Mesothelial cell of epicardium (in vitro differentiated cells): ENCODE results near the gene PDZRN3. TPM values are rescaled to one million over a fixed set of nuclear protein-coding genes. Genes with fewer than 3 reads are reported as not detected.
A peak's percentile ranks its signal among the peaks of the same experiment; 100 is the strongest.

ENCODE experiments used
- DNase-seq, 2 experiments: peaks; one replicate each; pipeline ENCODE4 v3.0.0; 2021; ENCODE audit warnings: low spot score in 2 of 2; ENCODE audit not compliant: unreplicated experiment in 2 of 2
- H3K27ac Mint-ChIP-seq: 2 replicates; pipeline ENCODE4 v1.8.0; 2021; ENCODE audit warnings: mixed read lengths
- H3K27me3 Mint-ChIP-seq: 2 replicates; pipeline ENCODE4 v1.8.0; 2021; ENCODE audit warnings: low read depth, mixed read lengths
- H3K36me3 Mint-ChIP-seq: 2 replicates; pipeline ENCODE4 v1.8.0; 2021; ENCODE audit warnings: mixed read lengths
- H3K4me1 Mint-ChIP-seq: 2 replicates; pipeline ENCODE4 v1.8.0; 2021; ENCODE audit warnings: mixed read lengths
- H3K4me3 Mint-ChIP-seq: 2 replicates; pipeline ENCODE4 v1.8.0; 2021; ENCODE audit warnings: mild to moderate bottlenecking, moderate library complexity, mixed read lengths
- H3K9me3 Mint-ChIP-seq: 2 replicates; pipeline ENCODE4 v1.8.0; 2021; ENCODE audit warnings: mixed read lengths
- total RNA-seq: library from RNA; stranded (reverse); gene quantifications from 3 replicates; pipeline ENCODE4 v1.2.1, GENCODE V29; 2021
- TF ChIP-seq, protein P1 (sequence below): fragments of 200-600 bp; sonication (generic); IDR thresholded peaks from one replicate; pipeline ENCODE4 v1.5.0; 2021; ENCODE audit warnings: antibody characterized with exemption; ENCODE audit not compliant: unreplicated experiment

Gene PDZRN3
- total RNA-seq, 1 donor from 2014 or later = 48.4 TPM

DNA sequence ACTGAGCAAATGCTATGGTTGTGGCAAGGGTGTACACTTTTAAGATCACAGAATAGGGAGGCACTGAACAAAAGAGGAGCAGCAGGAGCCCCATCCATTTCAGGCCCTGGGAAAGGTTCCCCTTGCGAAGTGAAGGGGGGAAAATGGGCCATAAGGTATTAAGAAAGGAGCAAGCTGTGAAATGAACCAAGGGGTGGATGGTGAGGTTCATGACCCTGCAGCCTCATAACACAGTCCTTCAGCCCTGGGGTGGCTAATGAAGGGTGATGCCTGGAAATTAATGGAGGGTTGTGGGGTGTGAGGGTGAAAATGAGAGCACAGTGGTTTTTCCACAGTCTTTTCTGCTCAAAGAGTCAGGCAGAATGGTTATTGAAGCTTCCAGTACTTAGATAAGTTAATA is 150.1 kb downstream of the PDZRN3 start:
- peaks cover 12% of the 10 kb centered on the region for H3K36me3 Mint-ChIP-seq
- DNase-seq = no peak
- H3K27ac Mint-ChIP-seq = no peak overlapping the region
- peaks cover 7% of the 10 kb centered on the region for H3K9me3 Mint-ChIP-seq
- no peaks in the 10 kb centered on the region for H3K27me3 Mint-ChIP-seq
- H3K4me1 Mint-ChIP-seq = peaks cover 36% of the 10 kb centered on the region
- TF ChIP-seq, protein P1, sequence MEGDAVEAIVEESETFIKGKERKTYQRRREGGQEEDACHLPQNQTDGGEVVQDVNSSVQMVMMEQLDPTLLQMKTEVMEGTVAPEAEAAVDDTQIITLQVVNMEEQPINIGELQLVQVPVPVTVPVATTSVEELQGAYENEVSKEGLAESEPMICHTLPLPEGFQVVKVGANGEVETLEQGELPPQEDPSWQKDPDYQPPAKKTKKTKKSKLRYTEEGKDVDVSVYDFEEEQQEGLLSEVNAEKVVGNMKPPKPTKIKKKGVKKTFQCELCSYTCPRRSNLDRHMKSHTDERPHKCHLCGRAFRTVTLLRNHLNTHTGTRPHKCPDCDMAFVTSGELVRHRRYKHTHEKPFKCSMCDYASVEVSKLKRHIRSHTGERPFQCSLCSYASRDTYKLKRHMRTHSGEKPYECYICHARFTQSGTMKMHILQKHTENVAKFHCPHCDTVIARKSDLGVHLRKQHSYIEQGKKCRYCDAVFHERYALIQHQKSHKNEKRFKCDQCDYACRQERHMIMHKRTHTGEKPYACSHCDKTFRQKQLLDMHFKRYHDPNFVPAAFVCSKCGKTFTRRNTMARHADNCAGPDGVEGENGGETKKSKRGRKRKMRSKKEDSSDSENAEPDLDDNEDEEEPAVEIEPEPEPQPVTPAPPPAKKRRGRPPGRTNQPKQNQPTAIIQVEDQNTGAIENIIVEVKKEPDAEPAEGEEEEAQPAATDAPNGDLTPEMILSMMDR = no peak
- no peak overlapping the region for H3K4me3 Mint-ChIP-seq

GRCh38 chr3:73473898-73474416 is 150.8 kb downstream of the PDZRN3 start:
- DNase-seq = no peak
- H3K27me3 Mint-ChIP-seq = no peaks in the 10 kb centered on the region
- H3K4me1 Mint-ChIP-seq = peaks cover 32% of the 10 kb centered on the region
- H3K27ac Mint-ChIP-seq = no peak overlapping the region
- H3K9me3 Mint-ChIP-seq = peaks cover 7% of the 10 kb centered on the region
- no peak overlapping the region for H3K4me3 Mint-ChIP-seq
- TF ChIP-seq, protein P1 = no peak
- H3K36me3 Mint-ChIP-seq = peaks cover 12% of the 10 kb centered on the region

GRCh38 chr3:73473181-73473897 is 151.4 kb downstream of the PDZRN3 start:
- peaks cover 31% of the 10 kb centered on the region for H3K4me1 Mint-ChIP-seq
- H3K4me3 Mint-ChIP-seq = no peak overlapping the region
- peak overlapping the region; percentile 58 for H3K27ac Mint-ChIP-seq

DNA sequence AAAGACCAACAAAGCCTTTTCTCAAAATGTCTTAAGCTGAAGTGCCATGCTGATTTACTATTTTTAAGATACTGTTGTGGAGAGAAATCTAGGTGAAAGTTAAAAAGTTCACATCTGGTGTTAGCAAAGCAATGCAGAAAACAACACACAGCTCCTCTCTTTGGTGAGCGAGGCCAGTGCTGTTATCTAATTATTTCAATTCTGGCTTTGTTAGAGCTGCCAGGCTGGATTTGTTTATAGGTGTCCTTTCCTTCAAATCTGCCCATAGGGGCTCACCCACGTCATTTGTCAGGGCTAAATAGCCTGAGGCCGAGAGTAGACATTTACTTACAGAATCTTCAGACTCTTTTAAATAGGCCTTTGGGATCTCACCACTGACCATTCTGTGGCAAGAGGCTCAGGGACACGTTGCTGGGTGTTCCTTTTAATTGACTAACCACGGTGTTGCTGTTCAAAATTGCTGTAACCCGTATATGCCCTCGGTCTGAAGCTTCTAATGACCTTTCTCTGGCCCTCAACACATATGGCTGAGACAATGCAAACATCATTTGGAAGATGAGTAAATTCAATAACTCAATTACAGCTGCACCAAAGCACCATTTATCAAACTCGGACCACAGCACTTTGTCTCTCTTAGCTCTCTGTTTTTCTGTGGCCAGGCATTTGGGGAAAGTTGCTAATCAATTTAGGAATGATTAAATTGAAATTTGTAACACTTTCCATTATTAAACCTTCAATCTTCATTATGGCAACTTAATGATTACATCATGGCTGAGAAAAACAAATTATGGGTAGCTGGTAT is 152.6 kb downstream of the PDZRN3 start:
- Mint-ChIP-seq H3K27me3 (no peaks in the 10 kb centered on the region), H3K36me3 (peaks cover 6% of the 10 kb centered on the region), H3K27ac (peak overlapping the region; percentile 80), H3K4me3 (no peak overlapping the region), H3K4me1 (peaks cover 37% of the 10 kb centered on the region), H3K9me3 (no peaks in the 10 kb centered on the region)
- no peak for DNase-seq
- TF ChIP-seq, protein P1 = no peak

More at GRCh38 chr3:73473181-73473897, 151.4 kb downstream of the PDZRN3 start:
- Mint-ChIP-seq H3K27me3 (no peaks in the 10 kb centered on the region), H3K36me3 (peaks cover 12% of the 10 kb centered on the region), H3K9me3 (peaks cover 7% of the 10 kb centered on the region)
- TF ChIP-seq, protein P1 = no peak
- DNase-seq = no peak

DNA sequence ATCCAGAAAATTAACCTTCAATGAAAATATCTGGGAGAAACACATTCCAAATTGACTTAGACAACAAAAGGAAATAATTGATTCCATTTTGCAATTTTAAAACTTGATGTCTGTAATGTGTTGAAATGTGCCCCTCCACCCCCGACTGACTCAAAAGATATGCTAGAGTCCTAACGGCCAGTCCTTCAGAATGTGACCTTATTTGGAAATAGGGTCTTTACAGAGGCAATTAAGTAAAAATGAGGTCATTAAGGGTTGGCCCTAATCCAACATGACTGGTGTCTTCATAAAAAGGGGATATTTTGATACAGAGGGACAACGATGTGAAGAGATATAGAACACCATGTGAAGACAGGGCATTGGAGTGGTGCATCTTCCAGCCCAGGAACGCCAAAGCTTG is 153.9 kb downstream of the PDZRN3 start:
- H3K36me3 Mint-ChIP-seq = no peaks in the 10 kb centered on the region
- no peak for DNase-seq
- no peaks in the 10 kb centered on the region for H3K9me3 Mint-ChIP-seq

More for the DNA sequence above, 153.9 kb downstream of the PDZRN3 start:
- no peaks in the 10 kb centered on the region for H3K27me3 Mint-ChIP-seq
- no peak overlapping the region for H3K27ac Mint-ChIP-seq
- TF ChIP-seq, protein P1 = no peak
- no peak overlapping the region for H3K4me3 Mint-ChIP-seq
- H3K4me1 Mint-ChIP-seq = peaks cover 42% of the 10 kb centered on the region
